Adrenal gland (tissue), 12 donors: Measurements from ENCODE around the gene MKLN1. TPM values are rescaled to one million over a fixed set of nuclear protein-coding genes. Genes with fewer than 3 reads are reported as not detected.
A peak's percentile ranks its signal among the peaks of the same experiment; 100 is the strongest.

Source experiments
- DNase-seq, 7 donors: peaks; one replicate each; pipeline ENCODE4 v3.0.0-alpha.2; 2019 to 2020
- H3K27ac ChIP-seq, 5 donors: fragments of 200-600 bp; sonication (generic) in 4 of 5; 1 replicate in 3 of 5; 2 replicates in 2 of 5; pipeline versions ENCODE4 v1.5.1 to v1.8.0; 2016 to 2020; ENCODE audit warnings: mild to moderate bottlenecking in 1 of 5
- H3K27me3 ChIP-seq: fragments of 200-600 bp; 2 replicates; pipeline ENCODE4 v1.8.0; 2021
- H3K36me3 ChIP-seq, 2 donors: fragments of 200-600 bp; replicated peaks in 1 of 2; 1 replicate in 1 of 2; 2 replicates in 1 of 2; pipeline versions ENCODE4 v1.5.1 to v1.8.0; 2018 to 2022
- H3K4me1 ChIP-seq, 2 donors: fragments of 200-600 bp; replicated peaks in 1 of 2; 1 replicate in 1 of 2; 2 replicates in 1 of 2; pipeline versions ENCODE4 v1.5.1 to v1.8.0; 2018 to 2021
- H3K4me3 ChIP-seq, 4 donors: fragments of 200-600 bp; sonication (generic) in 3 of 4; one replicate each; pipeline ENCODE4 v1.5.1; 2016 to 2018
- H3K9me3 ChIP-seq, 3 donors: fragments of 200-600 bp; sonication (generic) in 1 of 3; replicated peaks in 1 of 3; 1 replicate in 2 of 3; 2 replicates in 1 of 3; pipeline versions ENCODE4 v1.5.1 to v1.8.0; 2016 to 2021
- CTCF ChIP-seq, 6 experiments: fragments of 450-650 bp in 4 of 6; fragments of 200-600 bp in 2 of 6; sonication (generic) in 1 of 6; IDR thresholded peaks; 1 replicate in 5 of 6; 2 replicates in 1 of 6; pipeline versions ENCODE4 v1.5.1 to v1.8.0; 2016 to 2021; ENCODE audit warnings: antibody characterized with exemption in 6 of 6, mild to moderate bottlenecking in 2 of 6, moderate library complexity in 1 of 6
- POLR2A ChIP-seq, 2 donors: fragments of 450-650 bp; IDR thresholded peaks; one replicate each; pipeline ENCODE4 v1.6.1; 2017; ENCODE audit warnings: antibody characterized with exemption in 2 of 2, mild to moderate bottlenecking in 2 of 2, moderate library complexity in 1 of 2
- WGBS, 4 donors: extraction: QIAGEN DNeasy Blood & Tissue Kit in 2 of 4; methylation state at CpG; one replicate each; pipeline versions ENCODE4 v1.1.5 to v1.1.7; 2013 to 2017; 5-methylcytosine and 5-hydroxymethylcytosine counted together
- intact Hi-C, 2 donors: fragments of 100-400 bp; cut with DNase I; formaldehyde crosslinking; loops; one replicate each; pipeline versions ENCODE4 v1.14.1 to v1.15.0; 2022 to 2023
- polyA plus RNA-seq, 3 donors: library from polyadenylated mRNA; stranded (reverse); fragments of 200-250 nt in 2 of 3; fragments of 350-450 nt in 1 of 3; fragmentation: Illumina TruSeq in 1 of 3; extraction: RNeasy Lipid Tissue Mini Kit (QIAGEN cat#74804) in 1 of 3; gene quantifications; one replicate each; pipeline ENCODE4 v1.2.3, GENCODE V29; 2013 to 2014
- total RNA-seq, 9 donors: library from RNA; depleted of rRNA in 4 of 9; stranded (reverse); fragments of >200 nt in 4 of 9; fragments of 120-200 nt in 1 of 9; fragmentation: NEBNext Ultra II Directional in 1 of 9; extraction: Animal tissue kit (Norgen Biotek cat#: 25700) in 1 of 9; gene quantifications; one replicate each; pipeline versions ENCODE4 v1.1.0 to v1.2.4, GENCODE V29; 2013 to 2023
- donor health status: healthy with polysubstance abuse.
- donor health status: Bipolar disorder and iron deficiency.
- donor health status: DM: yes; HTN: yes; CAD: no.
- donor health status: DM: no; HTN: no; CAD: no.
- donor health status: DM: no; HTN: no; CAD: no.
- donor health status: DM: yes; HTN: yes; CAD: no.

The MKLN1 gene
- total and polyA plus RNA-seq, 12 donors = 20.7 to 81.2 (median 55.2) TPM

- intact Hi-C loops = loop anchor here (5.0 kb wide), 1 partner anchor 146 kb away; no protein-coding TSS in a partner anchor
- peaks cover 15 to 25% of the 10 kb centered on the region in 2 donors for H3K4me1 ChIP-seq
- no peaks in the 10 kb centered on the region for H3K9me3 ChIP-seq
- H3K27ac ChIP-seq = no peak overlapping the region
- WGBS, 4 donors = 74 to 79% (median 76%) methylated on average over 7 to 18 of the region's 18 CpGs
- H3K36me3 ChIP-seq = no peaks in the 10 kb centered on the region
- no peaks in the 10 kb centered on the region for H3K27me3 ChIP-seq
- no peak for DNase-seq
- H3K4me3 ChIP-seq = no peak overlapping the region
- TF ChIP-seq POLR2A (IDR thresholded peaks at IDR 0.05) (no peak), CTCF (IDR thresholded peaks at IDR 0.05) (no peak)
Observed at GRCh38 chr7:131506597-131506996, 178.9 kb downstream of the MKLN1 start.

GRCh38 chr7:131507592-131508331 is 180.1 kb downstream of the MKLN1 start:
- H3K27ac ChIP-seq = no peak overlapping the region

GRCh38 chr7:131508754-131509486 is 181.2 kb downstream of the MKLN1 start:
- Histone ChIP-seq H3K9me3 (no peaks in the 10 kb centered on the region), H3K27me3 (no peaks in the 10 kb centered on the region), H3K4me1 (peaks cover 0 to 13% of the 10 kb centered on the region in 2 donors), H3K36me3 (no peaks in the 10 kb centered on the region), H3K4me3 (no peak overlapping the region), H3K27ac (no peak overlapping the region)
- TF ChIP-seq POLR2A (IDR thresholded peaks at IDR 0.05) (no peak), CTCF (IDR thresholded peaks at IDR 0.05) (no peak)
- DNase-seq = peak in 1 of 7 donors; percentile 43
- intact Hi-C loops = loop anchor here (5.0 kb wide), 1 partner anchor 143 kb away; no protein-coding TSS in a partner anchor
- WGBS, 4 donors = 71 to 83% (median 77%) methylated on average over 9 to 10 of the region's 10 CpGs

More at GRCh38 chr7:131507592-131508331, 180.1 kb downstream of the MKLN1 start:
- intact Hi-C loops = loop anchor here (5.0 kb wide), 1 partner anchor 145 kb away; no protein-coding TSS in a partner anchor
- 11 to 16% (median 13%) methylated on average over 14 of the region's 14 CpGs for WGBS, 4 donors
- DNase-seq = peak; percentile 76 to 93 (median 87)
- H3K27me3 ChIP-seq = no peaks in the 10 kb centered on the region
- H3K4me1 ChIP-seq = peaks cover 11 to 21% of the 10 kb centered on the region in 2 donors
- TF ChIP-seq CTCF (IDR thresholded peaks at IDR 0.05) (peak; percentile 74 to 93 (median 88)), POLR2A (IDR thresholded peaks at IDR 0.05) (no peak)
- no peaks in the 10 kb centered on the region for H3K36me3 ChIP-seq
- H3K9me3 ChIP-seq = no peaks in the 10 kb centered on the region
- no peak overlapping the region for H3K4me3 ChIP-seq

- peaks cover 0 to 12% of the 10 kb centered on the region in 2 donors for H3K4me1 ChIP-seq
Observed at GRCh38 chr7:131509781-131510180, 182.1 kb downstream of the MKLN1 start.

More at GRCh38 chr7:131509781-131510180, 182.1 kb downstream of the MKLN1 start:
- no peak for DNase-seq
- no peak overlapping the region for H3K4me3 ChIP-seq
- no peaks in the 10 kb centered on the region for H3K36me3 ChIP-seq
- intact Hi-C loops = loop anchor here (5.0 kb wide), 1 partner anchor 143 kb away; no protein-coding TSS in a partner anchor
- TF ChIP-seq POLR2A (IDR thresholded peaks at IDR 0.05) (no peak), CTCF (IDR thresholded peaks at IDR 0.05) (no peak)
- H3K27me3 ChIP-seq = no peaks in the 10 kb centered on the region
- 92 to 98% (median 93%) methylated on average over 6 to 8 of the region's 8 CpGs for WGBS, 4 donors
- H3K9me3 ChIP-seq = no peaks in the 10 kb centered on the region
- H3K27ac ChIP-seq = no peak overlapping the region
